GM10266 (cell line): Measurements from ENCODE around the gene SPRR1A.

Experiments
- DNase-seq: peaks from one replicate; pipeline ENCODE4 v3.0.0; 2012; ENCODE audit errors: extremely low spot score
- CTCF ChIP-seq: IDR thresholded peaks from 2 replicates; pipeline ENCODE4 v1.5.1; 2012; ENCODE audit warnings: mild to moderate bottlenecking, low read depth; ENCODE audit not compliant: control insufficient read depth, insufficient read depth; ENCODE audit errors: missing control alignments

Gene SPRR1A

DNA sequence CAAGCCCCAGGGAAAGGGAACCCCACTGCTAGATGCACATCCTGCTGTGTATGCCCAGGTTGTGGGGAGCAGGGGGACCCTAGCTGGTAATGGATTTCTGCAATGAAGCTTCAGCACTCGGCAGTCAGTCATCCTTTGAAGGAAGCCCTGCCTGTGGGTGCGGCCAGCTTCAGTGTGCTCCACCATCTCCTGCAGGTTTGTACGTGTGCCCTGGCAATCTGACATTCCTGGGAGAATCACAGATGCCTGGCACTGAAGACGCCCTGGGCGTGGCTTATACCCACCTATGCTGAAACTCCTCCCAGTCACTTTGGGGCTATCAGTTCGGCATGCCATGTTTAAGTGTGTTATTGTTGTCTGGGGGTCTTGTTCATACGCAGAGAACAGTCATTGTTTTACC lies 30.1 kb upstream of the SPRR1A start:
- TF ChIP-seq CTCF = no peak
- no peak for DNase-seq

- DNase-seq = no peak
- no peak for TF ChIP-seq CTCF
Observed at GRCh38 chr1:152954436-152954835, 29.4 kb upstream of the SPRR1A start.

DNA sequence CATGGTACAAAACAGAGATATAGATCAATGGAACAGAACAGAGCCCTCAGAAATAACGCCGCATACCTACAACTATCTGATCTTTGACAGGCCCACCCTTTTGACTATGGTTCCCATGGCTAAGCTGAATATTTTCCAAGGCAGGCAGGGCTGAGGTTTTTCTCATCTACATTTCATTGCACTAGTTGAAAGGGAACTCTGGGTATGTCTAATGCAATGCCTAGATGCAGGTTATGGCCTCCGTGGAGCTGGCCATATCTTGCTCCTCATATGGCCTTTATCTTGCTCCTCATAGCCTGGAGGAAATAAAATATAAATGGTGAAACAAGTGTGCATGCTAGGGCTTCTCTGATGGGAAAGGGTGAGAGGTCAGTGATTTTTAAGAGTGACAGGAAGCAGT lies 26.3 kb upstream of the SPRR1A start:
- no peak for DNase-seq
- TF ChIP-seq CTCF = no peak

DNA sequence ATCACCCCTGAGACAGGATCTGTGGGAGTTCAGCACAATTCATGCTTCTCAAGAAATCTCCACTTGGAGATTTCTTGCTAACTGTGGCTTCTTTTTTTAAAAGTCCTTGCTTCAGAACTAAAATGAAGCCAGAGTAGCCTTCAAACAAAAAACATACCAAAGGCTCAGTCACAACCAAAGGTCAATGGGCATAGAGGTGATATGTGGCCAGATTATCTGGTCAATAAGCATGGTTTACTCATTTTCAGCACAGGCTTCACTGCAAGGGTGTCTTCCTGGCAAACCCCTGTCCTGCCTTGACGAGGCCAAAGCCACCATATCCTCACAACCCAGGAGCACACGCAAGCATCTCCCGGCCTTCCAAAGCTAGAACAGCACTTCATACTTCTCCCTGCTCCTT lies 24.6 kb upstream of the SPRR1A start:
- DNase-seq = no peak
- no peak for TF ChIP-seq CTCF

GRCh38 chr1:152959801-152960451 lies 24.0 kb upstream of the SPRR1A start:
- no peak for DNase-seq

DNA sequence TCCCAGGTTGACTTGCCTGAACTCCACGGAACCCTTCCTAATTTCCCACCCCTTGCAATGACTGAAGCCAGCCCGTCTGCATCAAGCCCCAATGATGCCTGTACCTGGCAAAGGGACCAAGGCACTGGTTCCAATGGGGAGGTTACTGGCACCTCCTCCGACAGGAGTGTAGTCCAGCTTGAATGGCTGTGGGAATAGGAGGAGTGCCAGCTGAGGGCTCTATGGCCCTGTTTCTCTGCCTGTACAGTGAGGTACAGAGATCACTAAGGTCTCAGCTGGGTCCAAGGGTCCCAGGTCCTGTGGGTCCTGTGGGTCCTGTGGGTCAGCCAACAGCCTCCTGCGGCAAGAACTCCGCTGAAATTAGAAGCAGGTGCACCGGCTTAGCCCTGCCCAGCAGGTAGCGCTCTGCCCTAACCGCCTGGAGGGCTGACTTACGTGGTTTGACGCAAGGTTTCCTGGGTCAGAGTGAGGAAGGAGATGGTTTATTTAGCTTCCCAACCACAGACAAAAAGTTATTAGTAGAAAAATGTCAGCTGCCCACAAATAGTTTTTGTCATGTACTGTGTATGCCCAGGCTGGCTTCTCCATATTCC lies 23.3 kb upstream of the SPRR1A start:
- DNase-seq = peak; percentile 41

More at GRCh38 chr1:152959801-152960451, 24.0 kb upstream of the SPRR1A start:
- no peak for TF ChIP-seq CTCF

More for the DNA sequence above, 23.3 kb upstream of the SPRR1A start:
- TF ChIP-seq CTCF = peak; percentile 52
